Measurements from ENCODE around the gene SLC26A4.
A peak's percentile ranks its signal among the peaks of the same experiment; 100 is the strongest.

SLC26A4 gene

GRCh38 chr7:107659666-107660065, 962 bp upstream of the SLC26A4 start:
- DNase-seq (ENCODE audit: low read depth in 2 of 2), result peak in 1 of 2 donors; percentile 21

- DNase-seq (ENCODE audit: low read depth in 2 of 2), result peak in 1 of 2 donors; percentile 17
Measured at GRCh38 chr7:107661081-107661864, 645 bp downstream of the SLC26A4 start.

GRCh38 chr7:107661865-107662379, 1.3 kb downstream of the SLC26A4 start:
- no peak for DNase-seq (ENCODE audit: low read depth in 2 of 2)

GRCh38 chr7:107663196-107663595, 2.6 kb downstream of the SLC26A4 start:
- no peak for DNase-seq (ENCODE audit: low read depth in 2 of 2)

GRCh38 chr7:107666790-107667189, 6.2 kb downstream of the SLC26A4 start:
- no peak for DNase-seq (ENCODE audit: low read depth in 2 of 2)

- no peak for DNase-seq (ENCODE audit: low read depth in 2 of 2)
Measured at GRCh38 chr7:107667341-107667740, 6.7 kb downstream of the SLC26A4 start.

- DNase-seq (ENCODE audit: low read depth in 2 of 2), result no peak
Measured at GRCh38 chr7:107668296-107668695, 7.7 kb downstream of the SLC26A4 start.

GRCh38 chr7:107672183-107672582, 11.6 kb downstream of the SLC26A4 start:
- no peak for DNase-seq (ENCODE audit: low read depth in 2 of 2)

- DNase-seq (ENCODE audit: low read depth in 2 of 2), result no peak
Measured at GRCh38 chr7:107676249-107676648, 15.6 kb downstream of the SLC26A4 start.

GRCh38 chr7:107678110-107678753, 17.6 kb downstream of the SLC26A4 start:
- DNase-seq (ENCODE audit: low read depth in 2 of 2), result no peak

- no peak for DNase-seq (ENCODE audit: low read depth in 2 of 2)
Measured at GRCh38 chr7:107680478-107680877, 19.9 kb downstream of the SLC26A4 start.

GRCh38 chr7:107682886-107683285, 22.3 kb downstream of the SLC26A4 start:
- no peak for DNase-seq (ENCODE audit: low read depth in 2 of 2)

- DNase-seq (ENCODE audit: low read depth in 2 of 2), result no peak
Measured at GRCh38 chr7:107684287-107684686, 23.7 kb downstream of the SLC26A4 start.

GRCh38 chr7:107684947-107685463, 24.4 kb downstream of the SLC26A4 start:
- no peak for DNase-seq (ENCODE audit: low read depth in 2 of 2)

GRCh38 chr7:107686816-107687387, 26.3 kb downstream of the SLC26A4 start:
- DNase-seq (ENCODE audit: low read depth in 2 of 2), result no peak

- no peak for DNase-seq (ENCODE audit: low read depth in 2 of 2)
Measured at GRCh38 chr7:107687656-107688055, 27.0 kb downstream of the SLC26A4 start.

GRCh38 chr7:107689553-107689952, 28.9 kb downstream of the SLC26A4 start:
- no peak for DNase-seq (ENCODE audit: low read depth in 2 of 2)

GRCh38 chr7:107690084-107690483, 29.5 kb downstream of the SLC26A4 start:
- no peak for DNase-seq (ENCODE audit: low read depth in 2 of 2)

- DNase-seq (ENCODE audit: low read depth in 2 of 2), result no peak
Measured at GRCh38 chr7:107690611-107691010, 30.0 kb downstream of the SLC26A4 start.

- no peak for DNase-seq (ENCODE audit: low read depth in 2 of 2)
Measured at GRCh38 chr7:107691716-107692115, 31.1 kb downstream of the SLC26A4 start.

GRCh38 chr7:107692501-107692900, 31.9 kb downstream of the SLC26A4 start:
- no peak for DNase-seq (ENCODE audit: low read depth in 2 of 2)

- no peak for DNase-seq (ENCODE audit: low read depth in 2 of 2)
Measured at GRCh38 chr7:107693396-107693795, 32.8 kb downstream of the SLC26A4 start.
